Measurements from ENCODE around the gene MTRFR. TPM values are rescaled to one million over a fixed set of nuclear protein-coding genes. Genes with fewer than 3 reads are reported as not detected.

MTRFR gene
- total and polyA plus RNA-seq, 4 donors = 5.7 to 15.2 (median 11.1) TPM

DNA sequence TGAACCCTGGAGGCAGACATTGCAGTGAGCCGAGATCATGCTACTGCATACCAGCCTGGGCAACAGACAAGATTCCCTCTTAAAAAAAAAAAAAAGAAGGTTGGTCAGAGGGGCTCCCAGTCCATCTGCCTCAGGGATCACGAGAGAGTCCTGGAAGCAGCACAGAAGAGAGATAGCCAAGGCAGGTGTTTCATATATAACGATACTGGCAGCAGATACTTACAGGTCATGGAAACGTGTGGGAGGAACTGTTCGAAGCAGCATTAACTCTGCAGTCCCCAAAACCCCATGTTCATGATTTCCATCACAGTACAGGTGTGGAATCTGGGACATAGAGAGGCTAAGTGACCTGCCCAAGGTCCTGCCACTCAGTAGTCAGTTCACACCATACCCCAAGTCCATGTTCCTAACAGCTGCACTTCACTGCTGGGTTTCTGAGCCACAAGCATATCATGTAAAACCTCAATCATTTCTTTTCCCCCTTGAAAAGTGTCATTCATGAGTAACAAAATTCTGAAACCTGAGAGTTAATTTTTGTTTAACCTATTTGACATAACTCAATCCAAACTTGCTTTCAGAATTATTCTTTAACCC, 21.7 kb downstream of the MTRFR start (continued):
- TF ChIP-seq CTCF (IDR thresholded peaks at IDR 0.05; ENCODE audit: low read depth, low read length, missing input control) = no peak

GRCh38 chr12:123258593-123258992, 25.4 kb downstream of the MTRFR start:
- TF ChIP-seq REST (IDR thresholded peaks at IDR 0.05) (no peak), FOXA2 (IDR thresholded peaks at IDR 0.05) (no peak), HNF4A (conservative IDR thresholded peaks at IDR 0.05) (no peak), RAD21 (IDR thresholded peaks at IDR 0.05) (no peak), HNF4G (IDR thresholded peaks at IDR 0.05) (no peak), RXRA (IDR thresholded peaks at IDR 0.05) (no peak), TAF1 (conservative IDR thresholded peaks at IDR 0.05) (no peak), EGR1 (IDR thresholded peaks at IDR 0.05; ENCODE audit: low read depth in 2 of 2) (no peak)
- TF ChIP-seq, protein P1, sequence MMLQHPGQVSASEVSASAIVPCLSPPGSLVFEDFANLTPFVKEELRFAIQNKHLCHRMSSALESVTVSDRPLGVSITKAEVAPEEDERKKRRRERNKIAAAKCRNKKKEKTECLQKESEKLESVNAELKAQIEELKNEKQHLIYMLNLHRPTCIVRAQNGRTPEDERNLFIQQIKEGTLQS (IDR thresholded peaks at IDR 0.05) = no peak
- Histone ChIP-seq H3K4me3 (ENCODE audit: low read depth in 1 of 3, low read length in 3 of 3) (no peak overlapping the region), H3K27me3 (ENCODE audit: control insufficient read depth in 4 of 4, insufficient read depth in 4 of 4, low read length in 3 of 4) (no peaks in the 10 kb centered on the region), H3K4me1 (ENCODE audit: control insufficient read depth in 4 of 4, insufficient read depth in 4 of 4, low read length in 3 of 4) (peaks cover 0 to 4% (median 3%) of the 10 kb centered on the region in 4 donors), H3K9me3 (ENCODE audit: control insufficient read depth in 4 of 4, low read length in 3 of 4) (no peaks in the 10 kb centered on the region), H3K9ac (ENCODE audit: low read depth in 1 of 2, low read length in 2 of 2) (no peak overlapping the region), H3K36me3 (ENCODE audit: control insufficient read depth in 4 of 4, insufficient read depth in 3 of 4, low read depth in 1 of 4, low read length in 3 of 4) (peaks cover 14 to 54% (median 41%) of the 10 kb centered on the region in 4 donors), H3K27ac (ENCODE audit: low read depth in 1 of 2, low read length in 2 of 2) (no peak overlapping the region)
- DNase-seq (ENCODE audit: low spot score) = no peak
- WGBS = 70% methylated on average over 4 of the region's 4 CpGs

DNA sequence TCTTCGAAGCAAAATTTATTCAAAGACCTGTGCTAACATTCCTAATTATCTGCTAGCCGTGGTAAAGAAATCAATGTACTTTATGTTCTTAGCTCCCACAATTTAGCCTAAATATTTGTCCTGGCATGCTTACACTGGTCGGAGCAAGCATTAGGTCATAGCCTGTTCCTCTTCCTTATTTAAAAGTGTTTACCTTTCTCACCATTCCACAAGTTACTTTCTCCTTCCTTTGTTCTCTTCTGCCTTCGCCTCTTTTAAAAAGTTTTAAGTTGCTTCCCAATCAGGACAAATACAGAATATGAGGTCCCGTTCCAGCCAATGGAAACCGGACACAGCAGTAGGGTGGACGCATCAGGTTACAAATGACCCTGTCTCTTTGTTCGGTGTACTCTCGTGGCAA, 26.8 kb downstream of the MTRFR start:
- Histone ChIP-seq H3K9me3 (ENCODE audit: control insufficient read depth in 4 of 4, low read length in 3 of 4) (no peaks in the 10 kb centered on the region), H3K27ac (ENCODE audit: low read depth in 1 of 2, low read length in 2 of 2) (no peak overlapping the region), H3K4me1 (ENCODE audit: control insufficient read depth in 4 of 4, insufficient read depth in 4 of 4, low read length in 3 of 4) (peaks cover 0 to 4% (median 3%) of the 10 kb centered on the region in 4 donors), H3K36me3 (ENCODE audit: control insufficient read depth in 4 of 4, insufficient read depth in 3 of 4, low read depth in 1 of 4, low read length in 3 of 4) (peaks cover 8 to 42% (median 30%) of the 10 kb centered on the region in 4 donors), H3K27me3 (ENCODE audit: control insufficient read depth in 4 of 4, insufficient read depth in 4 of 4, low read length in 3 of 4) (no peaks in the 10 kb centered on the region), H3K9ac (ENCODE audit: low read depth in 1 of 2, low read length in 2 of 2) (no peak overlapping the region), H3K4me3 (ENCODE audit: low read depth in 1 of 3, low read length in 3 of 3) (no peak overlapping the region)
- 77% methylated on average over 9 of the region's 9 CpGs for WGBS
- TF ChIP-seq TAF1 (conservative IDR thresholded peaks at IDR 0.05) (no peak), HNF4G (IDR thresholded peaks at IDR 0.05) (no peak), YY1 (IDR thresholded peaks at IDR 0.05) (no peak), SP1 (IDR thresholded peaks at IDR 0.05) (no peak), RAD21 (IDR thresholded peaks at IDR 0.05) (no peak), FOXA2 (IDR thresholded peaks at IDR 0.05) (no peak), FOXA1 (IDR thresholded peaks at IDR 0.05) (no peak), HNF4A (conservative IDR thresholded peaks at IDR 0.05) (no peak), JUND (IDR thresholded peaks at IDR 0.05) (no peak), RXRA (IDR thresholded peaks at IDR 0.05) (no peak), CTCF (IDR thresholded peaks at IDR 0.05; ENCODE audit: low read depth, low read length, missing input control) (no peak), GABPA (IDR thresholded peaks at IDR 0.05 in 1 of 2, conservative IDR thresholded peaks at IDR 0.05 in 1 of 2) (no peak), NR2F2 (IDR thresholded peaks at IDR 0.05) (no peak)
- TF ChIP-seq, protein P2, sequence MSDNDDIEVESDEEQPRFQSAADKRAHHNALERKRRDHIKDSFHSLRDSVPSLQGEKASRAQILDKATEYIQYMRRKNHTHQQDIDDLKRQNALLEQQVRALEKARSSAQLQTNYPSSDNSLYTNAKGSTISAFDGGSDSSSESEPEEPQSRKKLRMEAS (IDR thresholded peaks at IDR 0.05) = no peak
- TF ChIP-seq, protein P3, sequence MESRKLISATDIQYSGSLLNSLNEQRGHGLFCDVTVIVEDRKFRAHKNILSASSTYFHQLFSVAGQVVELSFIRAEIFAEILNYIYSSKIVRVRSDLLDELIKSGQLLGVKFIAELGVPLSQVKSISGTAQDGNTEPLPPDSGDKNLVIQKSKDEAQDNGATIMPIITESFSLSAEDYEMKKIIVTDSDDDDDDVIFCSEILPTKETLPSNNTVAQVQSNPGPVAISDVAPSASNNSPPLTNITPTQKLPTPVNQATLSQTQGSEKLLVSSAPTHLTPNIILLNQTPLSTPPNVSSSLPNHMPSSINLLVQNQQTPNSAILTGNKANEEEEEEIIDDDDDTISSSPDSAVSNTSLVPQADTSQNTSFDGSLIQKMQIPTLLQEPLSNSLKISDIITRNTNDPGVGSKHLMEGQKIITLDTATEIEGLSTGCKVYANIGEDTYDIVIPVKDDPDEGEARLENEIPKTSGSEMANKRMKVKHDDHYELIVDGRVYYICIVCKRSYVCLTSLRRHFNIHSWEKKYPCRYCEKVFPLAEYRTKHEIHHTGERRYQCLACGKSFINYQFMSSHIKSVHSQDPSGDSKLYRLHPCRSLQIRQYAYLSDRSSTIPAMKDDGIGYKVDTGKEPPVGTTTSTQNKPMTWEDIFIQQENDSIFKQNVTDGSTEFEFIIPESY (IDR thresholded peaks at IDR 0.05) = no peak
- DNase-seq (ENCODE audit: low spot score) = no peak
